Vagina (tissue), 2 donors: ENCODE results near the gene GPI. TPM values are rescaled to one million over a fixed set of nuclear protein-coding genes. Genes with fewer than 3 reads are reported as not detected.

ENCODE experiments used
- DNase-seq, 2 donors: peaks; one replicate each; pipeline ENCODE4 v3.0.0-alpha.2; 2017; ENCODE audit errors: extremely low spot score in 2 of 2
- H3K27ac ChIP-seq: fragments of 200-600 bp; sonication (generic); one replicate; pipeline ENCODE4 v1.5.1; 2019
- H3K27me3 ChIP-seq: fragments of 200-600 bp; sonication (generic); one replicate; pipeline ENCODE4 v1.5.1; 2019
- H3K36me3 ChIP-seq, 2 donors: fragments of 200-600 bp; sonication (generic); one replicate each; pipeline ENCODE4 v1.5.1; 2017 to 2019
- H3K4me1 ChIP-seq: fragments of 200-600 bp; sonication (generic); one replicate; pipeline ENCODE4 v1.5.1; 2019
- H3K4me3 ChIP-seq, 2 donors: fragments of 200-600 bp; sonication (generic); 1 replicate in 1 of 2; 2 replicates in 1 of 2; pipeline ENCODE4 v1.5.1; 2016 to 2019
- H3K9me3 ChIP-seq: fragments of 200-600 bp; sonication (generic); one replicate; pipeline ENCODE4 v1.5.1; 2019
- CTCF ChIP-seq, 3 experiments: fragments of 450-650 bp in 2 of 3; fragments of 200-600 bp in 1 of 3; sonication (generic) in 1 of 3; IDR thresholded peaks; one replicate each; pipeline ENCODE4 v1.5.1; 2017 to 2019; ENCODE audit warnings: antibody characterized with exemption in 3 of 3, mild to moderate bottlenecking in 2 of 3, moderate library complexity in 2 of 3
- POLR2A ChIP-seq, 2 donors: fragments of 450-650 bp; IDR thresholded peaks; one replicate each; pipeline ENCODE4 v1.6.1; 2017; ENCODE audit warnings: antibody characterized with exemption in 2 of 2, mild to moderate bottlenecking in 2 of 2, moderate library complexity in 2 of 2
- POLR2AphosphoS5 ChIP-seq, 2 donors: sonication (generic); formaldehyde crosslinking; IDR thresholded peaks; one replicate each; pipeline ENCODE4 v1.9.0; 2017; ENCODE audit warnings: antibody characterized with exemption in 2 of 2, mild to moderate bottlenecking in 2 of 2, low read depth in 1 of 2; ENCODE audit not compliant: insufficient read depth in 1 of 2
- intact Hi-C: fragments of 100-400 bp; cut with DNase I; formaldehyde crosslinking; loops from one replicate; pipeline ENCODE4 v1.15.1; 2023
- total RNA-seq: library from RNA; depleted of rRNA; stranded (reverse); fragments of >200 nt; gene quantifications from one replicate; pipeline ENCODE4 v1.2.3, GENCODE V29; 2016

Gene GPI
- total RNA-seq, 1 donor from 2014 or later: 201 TPM

GRCh38 chr19:34408411-34408810 is 43.4 kb downstream of the GPI start:
- DNase-seq: no peak
- H3K9me3 ChIP-seq: no peaks in the 10 kb centered on the region
- no peaks in the 10 kb centered on the region for H3K27me3 ChIP-seq
- H3K36me3 ChIP-seq: no peaks in the 10 kb centered on the region
- TF ChIP-seq CTCF (IDR thresholded peaks at IDR 0.05) (no peak), POLR2AphosphoS5 (IDR thresholded peaks at IDR 0.05; ENCODE audit: insufficient read depth in 1 of 2, low read depth in 1 of 2) (no peak), POLR2A (IDR thresholded peaks at IDR 0.05) (no peak)
- H3K4me1 ChIP-seq: peaks cover 9% of the 10 kb centered on the region
- no peak overlapping the region for H3K4me3 ChIP-seq
- no peak overlapping the region for H3K27ac ChIP-seq
- intact Hi-C loops: no loop called here

- TF ChIP-seq POLR2AphosphoS5 (IDR thresholded peaks at IDR 0.05; ENCODE audit: insufficient read depth in 1 of 2, low read depth in 1 of 2) (no peak), POLR2A (IDR thresholded peaks at IDR 0.05) (no peak), CTCF (IDR thresholded peaks at IDR 0.05) (no peak)
- Histone ChIP-seq H3K36me3 (no peaks in the 10 kb centered on the region), H3K4me3 (no peak overlapping the region), H3K9me3 (no peaks in the 10 kb centered on the region), H3K27me3 (no peaks in the 10 kb centered on the region), H3K27ac (no peak overlapping the region), H3K4me1 (peaks cover 9% of the 10 kb centered on the region)
- DNase-seq: no peak
- intact Hi-C loops: no loop called here
These were observed 44.5 kb downstream of the GPI start for GRCh38 chr19:34409189-34410164.

GRCh38 chr19:34411216-34411615 is 46.2 kb downstream of the GPI start:
- Histone ChIP-seq H3K4me1 (no peaks in the 10 kb centered on the region), H3K27ac (no peak overlapping the region), H3K9me3 (no peaks in the 10 kb centered on the region), H3K4me3 (no peak overlapping the region), H3K27me3 (no peaks in the 10 kb centered on the region), H3K36me3 (peaks cover 0 to 5% of the 10 kb centered on the region in 2 donors)
- no peak for TF ChIP-seq POLR2AphosphoS5 (IDR thresholded peaks at IDR 0.05; ENCODE audit: insufficient read depth in 1 of 2, low read depth in 1 of 2)
- TF ChIP-seq POLR2A (IDR thresholded peaks at IDR 0.05): no peak
- no peak for TF ChIP-seq CTCF (IDR thresholded peaks at IDR 0.05)
- no peak for DNase-seq
- intact Hi-C loops: no loop called here

- H3K36me3 ChIP-seq: peaks cover 0 to 5% of the 10 kb centered on the region in 2 donors
- H3K27me3 ChIP-seq: no peaks in the 10 kb centered on the region
These were observed 51.1 kb downstream of the GPI start for GRCh38 chr19:34416021-34416545.

More at GRCh38 chr19:34416021-34416545, 51.1 kb downstream of the GPI start:
- no peak for DNase-seq
- no peak for TF ChIP-seq CTCF (IDR thresholded peaks at IDR 0.05)
- TF ChIP-seq POLR2A (IDR thresholded peaks at IDR 0.05): no peak
- TF ChIP-seq POLR2AphosphoS5 (IDR thresholded peaks at IDR 0.05; ENCODE audit: insufficient read depth in 1 of 2, low read depth in 1 of 2): no peak
- intact Hi-C loops: no loop called here
- Histone ChIP-seq H3K4me1 (no peaks in the 10 kb centered on the region), H3K27ac (no peak overlapping the region), H3K9me3 (no peaks in the 10 kb centered on the region), H3K4me3 (no peak overlapping the region)
